HUES6 (cell line): ENCODE measurements around the gene LRIG1.
A peak's percentile ranks its signal among the peaks of the same experiment; 100 is the strongest.

ENCODE experiments used
- H3K27ac ChIP-seq: 2 replicates; pipeline ENCODE4 v1.7.0; 2013; ENCODE audit warnings: low read depth, mild to moderate bottlenecking, low read length, inconsistent platforms
- H3K27me3 ChIP-seq: 2 replicates; pipeline ENCODE4 v1.6.1; 2013; ENCODE audit warnings: low read length; ENCODE audit not compliant: control insufficient read depth, insufficient read depth
- H3K36me3 ChIP-seq: 2 replicates; pipeline ENCODE4 v1.6.1; 2013; ENCODE audit warnings: low read length; ENCODE audit not compliant: control insufficient read depth, insufficient read depth
- H3K4me1 ChIP-seq: 2 replicates; pipeline ENCODE4 v1.6.1; 2013; ENCODE audit warnings: low read length; ENCODE audit not compliant: control insufficient read depth, insufficient read depth
- H3K4me3 ChIP-seq: 2 replicates; pipeline ENCODE4 v1.5.1; 2013; ENCODE audit warnings: low read depth, low read length
- H3K9ac ChIP-seq: one replicate; pipeline ENCODE4 v1.6.1; 2013; ENCODE audit warnings: mild to moderate bottlenecking, low read length
- H3K9me3 ChIP-seq: 2 replicates; pipeline ENCODE4 v1.6.1; 2013; ENCODE audit warnings: low read depth, low read length; ENCODE audit not compliant: control insufficient read depth, insufficient read depth

Gene LRIG1

DNA sequence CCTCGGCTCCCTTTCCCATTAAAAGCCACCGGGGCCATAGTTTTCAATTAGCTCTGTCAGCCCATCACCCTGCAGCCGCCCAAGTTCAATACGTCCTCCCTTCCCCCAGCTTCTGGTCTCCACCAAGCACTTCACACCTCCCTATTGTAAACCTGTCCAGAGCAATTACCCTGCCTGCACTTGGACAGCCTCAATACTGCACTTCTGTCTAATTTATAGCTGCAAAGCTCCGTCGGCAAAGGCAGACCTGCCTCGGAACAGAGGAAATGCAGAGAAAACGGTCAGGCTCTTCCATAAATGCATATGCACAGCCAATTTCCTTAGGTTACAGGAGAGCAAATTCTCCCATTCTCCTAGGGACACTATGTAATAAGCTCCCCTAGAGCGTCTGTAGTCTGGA lies 21.9 kb downstream of the LRIG1 start:
- Histone ChIP-seq H3K9me3 (no peaks in the 10 kb centered on the region), H3K27ac (0 out of 2 replicates have a peak overlapping the region, but pooled peaks have one; percentile 32), H3K9ac (no peak overlapping the region), H3K27me3 (no peaks in the 10 kb centered on the region), H3K4me3 (no peak overlapping the region), H3K36me3 (no peaks in the 10 kb centered on the region), H3K4me1 (peaks cover 93% of the 10 kb centered on the region)

DNA sequence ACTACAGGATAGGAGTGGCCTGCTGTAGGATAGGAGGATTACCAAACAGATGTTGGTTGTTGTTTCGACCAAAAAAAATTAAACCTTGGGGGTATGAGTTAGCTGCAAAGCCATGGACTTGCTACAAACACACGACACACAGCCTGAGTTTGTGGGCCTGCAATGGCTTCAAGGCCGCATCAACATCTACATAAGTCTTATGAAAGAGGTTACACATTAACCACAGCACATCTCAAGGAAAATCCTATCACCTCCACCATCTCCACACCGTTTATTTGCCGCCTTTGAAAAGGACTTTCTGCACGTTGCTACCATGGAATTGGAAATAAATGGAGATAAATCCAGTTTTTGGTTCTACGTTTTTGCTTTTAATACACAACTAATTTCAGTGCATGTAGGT lies 23.0 kb downstream of the LRIG1 start:
- Histone ChIP-seq H3K9ac (no peak overlapping the region), H3K4me1 (peaks cover 89% of the 10 kb centered on the region), H3K4me3 (no peak overlapping the region), H3K27ac (no peak overlapping the region), H3K27me3 (no peaks in the 10 kb centered on the region), H3K9me3 (no peaks in the 10 kb centered on the region), H3K36me3 (no peaks in the 10 kb centered on the region)

DNA sequence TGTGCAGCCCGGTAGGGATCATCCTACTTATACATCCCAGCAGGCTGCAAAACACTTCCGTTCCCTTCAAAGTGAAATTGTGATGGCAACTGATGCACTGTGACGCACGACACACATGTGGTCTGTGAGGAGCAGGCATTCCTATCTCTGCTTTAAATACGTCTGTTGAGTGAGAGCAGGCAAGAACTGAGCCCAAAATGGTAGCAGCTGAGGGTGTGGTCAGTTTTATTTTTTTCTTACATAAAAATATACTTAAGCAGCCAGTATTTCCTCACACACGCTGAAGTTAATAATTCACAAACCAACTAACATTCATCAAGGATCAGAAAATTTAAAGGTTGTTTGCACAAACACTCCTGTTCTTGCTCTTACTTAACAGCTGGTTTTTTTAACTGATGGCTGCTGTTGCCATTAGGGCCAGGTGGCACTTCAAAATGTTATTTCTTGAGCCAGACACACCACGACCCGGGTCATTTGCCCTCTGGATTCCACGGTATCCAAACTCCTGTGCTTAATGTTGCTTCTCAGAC lies 23.9 kb downstream of the LRIG1 start:
- Histone ChIP-seq H3K36me3 (no peaks in the 10 kb centered on the region), H3K4me1 (peaks cover 89% of the 10 kb centered on the region), H3K9me3 (no peaks in the 10 kb centered on the region), H3K4me3 (no peak overlapping the region), H3K27me3 (no peaks in the 10 kb centered on the region), H3K9ac (no peak overlapping the region), H3K27ac (no peak overlapping the region)

DNA sequence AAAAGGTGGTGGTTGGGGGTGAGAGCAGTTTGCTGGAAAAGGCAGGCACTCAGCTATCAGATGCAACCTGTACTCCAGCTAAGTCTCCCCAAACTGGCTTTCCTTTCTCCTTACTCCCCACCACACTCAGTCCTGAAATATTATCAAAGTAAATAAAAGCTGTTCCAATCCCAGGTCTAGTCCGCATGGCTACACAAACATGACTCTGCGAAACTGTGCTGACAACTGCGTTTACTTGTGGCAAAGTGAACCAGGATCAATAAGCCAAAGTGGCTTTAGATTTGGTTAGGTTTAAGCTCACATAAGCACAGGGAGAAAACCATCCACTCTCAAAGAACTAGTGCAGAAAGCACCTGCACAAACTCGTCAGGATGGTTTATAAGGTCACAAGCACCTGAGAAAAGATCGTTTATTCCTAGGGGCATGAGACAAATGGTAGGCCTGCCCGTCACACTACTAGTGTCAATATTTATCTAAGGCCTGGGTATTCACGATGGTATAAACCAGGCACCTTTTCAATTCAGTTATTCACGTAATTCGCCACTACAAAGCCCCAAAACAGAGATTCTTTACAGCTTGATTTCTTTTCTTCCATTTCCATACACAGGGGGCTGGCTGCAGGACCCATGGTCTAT lies 25.3 kb downstream of the LRIG1 start:
- Histone ChIP-seq H3K27me3 (no peaks in the 10 kb centered on the region), H3K4me1 (peaks cover 87% of the 10 kb centered on the region), H3K27ac (no peak overlapping the region), H3K9me3 (no peaks in the 10 kb centered on the region), H3K36me3 (no peaks in the 10 kb centered on the region), H3K9ac (no peak overlapping the region), H3K4me3 (no peak overlapping the region)

DNA sequence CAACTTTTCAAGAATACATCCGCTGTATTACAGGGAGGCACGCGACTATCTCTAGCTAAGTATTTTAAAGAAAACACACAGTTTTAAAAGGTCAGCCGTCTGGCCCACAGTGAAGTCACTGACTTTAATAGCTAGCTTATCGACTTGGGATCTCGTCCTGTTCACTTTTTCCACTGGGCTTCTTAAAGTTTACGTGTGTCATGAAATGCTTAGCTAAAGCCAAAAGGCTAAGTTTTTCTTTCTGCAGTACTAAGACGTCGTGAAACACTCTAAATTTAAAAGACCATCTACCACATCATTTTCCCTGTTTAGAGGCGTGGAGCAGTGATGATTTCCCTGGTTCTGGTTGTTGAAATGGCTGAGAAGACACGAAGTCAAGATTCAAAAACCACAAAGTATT lies 27.1 kb downstream of the LRIG1 start:
- Histone ChIP-seq H3K27ac (no peak overlapping the region), H3K27me3 (no peaks in the 10 kb centered on the region), H3K9ac (no peak overlapping the region), H3K4me1 (peaks cover 78% of the 10 kb centered on the region), H3K36me3 (no peaks in the 10 kb centered on the region), H3K9me3 (no peaks in the 10 kb centered on the region), H3K4me3 (no peak overlapping the region)

DNA sequence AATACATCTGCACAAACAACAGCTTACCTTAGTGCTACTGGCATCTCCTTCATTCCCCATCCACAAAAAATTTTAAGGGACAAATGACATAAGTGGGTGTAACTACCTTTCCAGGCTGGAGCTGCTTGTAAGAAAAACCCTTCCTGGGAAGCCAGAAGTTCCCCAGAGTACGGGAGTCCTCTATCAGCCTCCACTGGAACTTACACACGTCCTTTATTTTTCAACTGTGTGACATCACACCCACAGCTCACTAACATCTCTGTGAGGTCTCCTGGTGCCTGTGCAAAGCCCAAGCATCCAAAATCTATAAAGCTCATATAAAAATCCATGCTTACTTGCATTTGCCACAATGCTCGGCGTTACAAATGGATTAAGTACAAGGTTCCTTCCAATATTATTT lies 27.6 kb downstream of the LRIG1 start:
- Histone ChIP-seq H3K9ac (no peak overlapping the region), H3K27ac (no peak overlapping the region), H3K9me3 (no peaks in the 10 kb centered on the region), H3K27me3 (no peaks in the 10 kb centered on the region), H3K4me3 (no peak overlapping the region), H3K4me1 (peaks cover 78% of the 10 kb centered on the region), H3K36me3 (no peaks in the 10 kb centered on the region)

DNA sequence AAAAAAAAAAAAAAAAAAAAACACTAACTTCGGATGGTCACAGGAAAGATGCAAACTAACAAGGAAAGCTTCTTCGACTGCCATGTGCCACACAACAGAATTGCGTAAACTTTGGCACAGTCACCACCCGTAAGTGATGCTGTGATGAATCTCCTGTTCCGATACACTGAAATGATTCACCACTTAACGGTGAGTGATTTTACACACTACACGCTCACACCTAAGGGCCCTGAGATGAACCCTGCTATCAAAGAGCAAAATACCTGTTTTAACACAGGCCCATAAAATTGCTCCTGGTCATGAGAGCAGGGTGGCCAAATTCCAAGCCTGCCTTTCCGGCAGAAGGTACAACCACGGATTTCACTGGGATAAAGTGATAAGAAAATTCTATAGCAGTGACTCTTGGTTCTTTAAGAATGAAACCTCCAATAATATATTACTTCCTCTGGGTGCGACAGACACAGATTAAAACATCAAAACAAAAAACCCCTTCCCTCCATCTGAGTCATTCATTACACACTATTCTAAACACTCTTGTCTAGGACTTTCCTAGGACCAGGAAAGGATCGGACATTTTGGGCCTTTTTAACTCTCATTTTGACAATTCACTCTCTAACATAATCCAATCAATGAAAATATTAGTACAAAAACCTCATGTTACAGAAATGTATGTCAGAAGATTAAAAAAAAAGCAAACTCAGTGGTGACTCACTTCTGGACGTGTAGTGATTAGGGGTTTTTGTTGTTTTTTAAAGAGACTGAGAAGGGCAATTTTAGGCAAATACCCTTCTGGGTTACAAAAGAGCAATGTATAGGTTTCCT lies 28.3 kb downstream of the LRIG1 start:
- H3K4me1 ChIP-seq = peaks cover 75% of the 10 kb centered on the region
- H3K4me3 ChIP-seq = no peak overlapping the region
- H3K27ac ChIP-seq = no peak overlapping the region
- no peak overlapping the region for H3K9ac ChIP-seq
- no peaks in the 10 kb centered on the region for H3K9me3 ChIP-seq
- no peaks in the 10 kb centered on the region for H3K36me3 ChIP-seq
- H3K27me3 ChIP-seq = no peaks in the 10 kb centered on the region

DNA sequence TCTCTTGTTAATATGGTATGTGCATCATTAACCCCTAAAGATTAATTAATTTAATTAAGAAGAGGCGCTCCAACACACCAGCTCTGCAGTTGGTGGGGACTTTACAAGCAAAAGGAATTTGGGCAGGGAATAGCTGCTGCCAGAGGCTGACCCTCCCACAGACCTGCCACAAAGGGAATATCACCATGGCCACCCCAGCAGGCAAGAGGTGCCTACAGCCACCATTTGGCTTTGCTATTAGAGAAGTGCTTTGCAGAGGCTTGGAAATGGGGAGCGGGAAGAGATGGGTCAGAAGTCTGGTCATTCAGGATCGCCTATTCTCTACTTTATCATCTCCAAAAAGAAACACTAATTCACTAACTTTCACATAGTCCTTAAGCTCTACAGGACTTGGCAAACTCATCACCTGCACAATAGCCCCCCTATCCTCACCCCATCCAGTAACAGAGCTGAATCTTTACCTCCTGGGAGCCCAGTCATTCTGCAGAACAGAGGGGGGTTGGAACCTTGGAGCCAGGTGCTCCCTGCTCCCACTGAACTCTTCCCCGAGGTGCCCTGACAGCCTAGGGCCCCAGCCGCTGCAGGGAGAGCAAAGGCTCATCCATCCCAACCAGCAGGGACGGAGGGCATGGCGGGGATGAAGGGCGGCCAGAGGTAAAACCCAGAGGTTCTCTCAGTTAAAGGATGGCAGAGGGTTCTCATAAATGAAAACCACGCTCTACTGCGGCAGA lies 29.7 kb downstream of the LRIG1 start:
- Histone ChIP-seq H3K9ac (no peak overlapping the region), H3K36me3 (no peaks in the 10 kb centered on the region), H3K4me3 (no peak overlapping the region), H3K27me3 (no peaks in the 10 kb centered on the region), H3K4me1 (peaks cover 62% of the 10 kb centered on the region), H3K27ac (no peak overlapping the region), H3K9me3 (no peaks in the 10 kb centered on the region)

DNA sequence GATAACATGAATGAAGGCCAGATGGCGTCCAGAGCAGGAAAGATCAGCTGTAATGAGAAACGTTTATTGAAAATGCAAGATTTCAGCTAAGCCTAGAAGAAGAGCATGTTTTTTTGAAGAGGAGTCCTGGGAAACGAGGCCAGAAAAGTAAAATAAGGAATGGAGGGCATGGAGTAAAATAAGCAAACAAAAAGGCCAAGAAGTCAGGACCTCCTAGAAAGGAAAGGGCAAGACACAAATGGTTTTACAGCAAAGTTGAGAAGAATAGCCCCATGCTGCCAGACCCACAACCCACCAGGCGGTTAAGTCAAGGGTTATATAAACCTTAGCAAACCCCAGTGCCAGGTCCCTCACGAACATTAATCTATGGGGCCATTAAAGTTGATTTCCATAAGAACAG lies 30.5 kb downstream of the LRIG1 start:
- H3K27me3 ChIP-seq = no peaks in the 10 kb centered on the region
- no peak overlapping the region for H3K27ac ChIP-seq
- peaks cover 53% of the 10 kb centered on the region for H3K4me1 ChIP-seq
- H3K9ac ChIP-seq = no peak overlapping the region
- no peaks in the 10 kb centered on the region for H3K9me3 ChIP-seq
- H3K36me3 ChIP-seq = no peaks in the 10 kb centered on the region
- H3K4me3 ChIP-seq = no peak overlapping the region

DNA sequence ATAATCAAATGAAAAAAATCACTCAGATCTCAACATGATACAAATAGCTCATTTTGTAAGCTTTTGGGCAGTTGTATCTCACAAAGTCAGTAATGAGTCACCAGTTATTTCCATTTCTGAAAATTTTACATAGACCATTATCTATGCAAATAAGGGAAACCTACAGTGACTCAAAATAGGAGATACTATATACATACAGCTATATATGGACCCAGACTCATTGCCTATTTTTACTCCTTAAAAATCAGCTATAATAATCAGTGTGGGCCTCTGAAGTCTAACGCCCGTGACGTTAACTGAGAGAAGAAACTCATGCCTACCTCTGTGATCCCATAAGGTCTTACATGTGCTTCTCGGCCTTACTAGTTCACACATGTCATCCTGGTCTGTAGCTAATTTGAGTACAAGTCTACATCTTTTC lies 31.6 kb downstream of the LRIG1 start:
- Histone ChIP-seq H3K9ac (no peak overlapping the region), H3K4me3 (no peak overlapping the region), H3K4me1 (peaks cover 51% of the 10 kb centered on the region), H3K27me3 (no peaks in the 10 kb centered on the region), H3K36me3 (no peaks in the 10 kb centered on the region), H3K27ac (no peak overlapping the region), H3K9me3 (no peaks in the 10 kb centered on the region)
